OCI-M2 (cell line): Measurements from ENCODE around the gene SND1.
A peak's percentile ranks its signal among the peaks of the same experiment; 100 is the strongest.

ENCODE experiments used
- DNase-seq: peaks from one replicate; lab custom pipeline; 2025; ENCODE audit not compliant: unreplicated experiment; lab: John Stamatoyannopoulos, UW

Gene SND1

DNA sequence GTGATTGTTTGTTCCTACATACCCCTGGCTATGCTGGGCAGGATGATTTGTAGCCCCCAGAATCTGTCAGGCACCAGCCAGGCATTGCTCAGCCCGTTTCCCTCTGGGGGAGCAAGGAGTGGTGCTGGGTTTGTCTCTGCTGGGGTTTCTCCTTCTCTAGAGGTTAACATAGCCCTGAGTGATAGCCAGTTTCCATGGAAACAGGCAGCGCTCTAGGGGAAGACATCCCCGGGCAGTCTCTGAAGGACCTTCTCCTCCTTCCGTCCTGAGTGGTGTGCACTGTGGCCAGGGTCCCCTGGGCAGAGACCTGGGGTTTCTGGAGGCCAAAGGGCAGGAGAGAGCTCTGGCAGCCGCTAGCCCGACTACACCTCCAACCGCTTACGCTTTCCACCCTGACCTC lies 429.8 kb downstream of the SND1 start:
- no peak for DNase-seq

DNA sequence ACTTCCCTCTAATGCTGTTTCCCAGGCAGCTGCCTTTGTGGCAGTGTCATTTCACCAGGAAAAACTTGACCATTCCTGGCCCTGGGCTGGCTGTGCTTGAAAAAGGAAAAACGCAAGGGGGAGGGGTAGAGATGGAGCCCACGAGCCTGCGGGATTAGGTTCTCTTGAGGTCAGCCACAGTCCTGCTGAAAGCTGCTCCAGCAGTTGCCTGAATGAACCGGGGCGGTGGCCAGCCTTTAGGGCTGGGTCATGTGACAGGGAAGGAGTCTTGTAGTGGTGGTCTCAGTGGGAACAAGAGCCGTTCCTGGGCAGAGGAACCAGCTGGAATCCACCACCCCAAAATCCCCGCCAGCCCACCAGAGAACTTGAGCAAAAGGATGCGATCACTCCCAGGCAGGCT lies 430.4 kb downstream of the SND1 start:
- DNase-seq, result no peak

DNA sequence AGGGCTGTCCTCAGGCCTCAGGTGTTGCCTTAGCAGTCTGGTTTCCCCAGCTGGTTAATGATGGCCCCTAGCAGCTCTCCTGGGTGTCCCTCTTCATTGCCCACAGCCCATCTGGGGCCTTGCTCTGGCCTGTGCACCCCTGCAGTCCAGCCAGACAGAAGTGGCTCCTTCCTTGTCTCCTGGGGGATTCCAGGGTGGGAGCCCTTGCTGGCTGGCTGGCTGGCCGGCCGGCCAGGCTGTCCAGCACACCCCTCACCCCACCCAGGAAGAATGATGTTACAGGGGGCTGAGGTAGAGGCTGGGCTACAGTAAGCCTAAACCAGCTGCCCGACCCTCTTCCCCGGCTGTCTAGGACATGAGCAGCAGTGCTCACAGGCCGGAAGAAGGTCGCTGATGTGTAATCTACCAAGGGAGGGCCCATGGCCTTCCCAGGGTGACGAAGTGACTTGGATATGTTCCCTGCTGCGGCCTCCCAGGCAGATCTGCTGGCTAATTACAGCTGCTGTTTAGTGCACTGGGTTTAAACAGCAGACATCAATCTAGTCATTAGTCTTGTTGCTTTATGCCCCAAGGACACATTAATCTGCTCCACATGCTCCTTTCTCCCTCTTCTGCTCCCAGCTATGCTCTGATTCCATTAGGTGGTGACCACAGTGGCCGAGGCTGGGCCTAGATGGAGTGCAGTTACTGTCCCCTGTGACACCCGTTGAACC lies 433.1 kb downstream of the SND1 start:
- no peak for DNase-seq

DNA sequence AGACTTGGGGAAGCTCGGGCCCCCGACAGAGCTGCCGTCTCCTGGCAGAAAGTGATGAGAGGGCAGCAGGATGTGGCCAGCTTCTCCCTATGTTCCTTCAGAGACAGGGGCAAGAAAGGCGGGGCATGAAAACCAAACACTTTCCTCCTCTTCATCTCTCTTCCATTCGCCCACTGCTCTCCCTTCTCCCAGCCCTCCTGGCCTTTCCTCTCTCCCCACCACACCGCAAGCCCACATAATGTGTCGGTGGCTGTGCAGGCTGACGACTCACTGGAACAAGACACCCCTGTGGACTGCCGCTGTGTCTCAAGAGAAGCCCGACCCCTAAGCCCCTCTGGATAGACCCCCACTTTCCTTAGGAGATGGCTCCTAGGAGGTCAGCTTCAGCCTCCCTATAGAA lies 438.5 kb downstream of the SND1 start:
- no peak for DNase-seq

DNA sequence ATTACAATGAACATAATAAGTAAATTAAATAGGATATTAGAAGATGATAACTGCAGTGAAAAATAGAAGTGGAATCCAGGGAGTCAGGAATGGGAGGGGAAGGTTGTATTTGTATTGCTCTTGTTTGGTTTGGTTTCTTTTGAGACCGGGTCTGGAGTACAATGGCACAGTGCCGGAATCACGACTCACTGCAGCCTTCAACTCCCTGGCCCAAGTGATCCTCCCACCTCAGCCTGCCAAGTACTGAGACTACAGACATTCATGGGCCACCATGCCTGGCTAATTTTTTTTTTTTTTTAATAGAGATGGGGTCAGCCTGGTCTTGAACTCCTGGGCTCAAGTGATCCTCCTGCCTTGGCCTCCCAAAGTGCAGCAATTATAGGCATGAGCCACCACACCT lies 439.1 kb downstream of the SND1 start:
- DNase-seq, result no peak

DNA sequence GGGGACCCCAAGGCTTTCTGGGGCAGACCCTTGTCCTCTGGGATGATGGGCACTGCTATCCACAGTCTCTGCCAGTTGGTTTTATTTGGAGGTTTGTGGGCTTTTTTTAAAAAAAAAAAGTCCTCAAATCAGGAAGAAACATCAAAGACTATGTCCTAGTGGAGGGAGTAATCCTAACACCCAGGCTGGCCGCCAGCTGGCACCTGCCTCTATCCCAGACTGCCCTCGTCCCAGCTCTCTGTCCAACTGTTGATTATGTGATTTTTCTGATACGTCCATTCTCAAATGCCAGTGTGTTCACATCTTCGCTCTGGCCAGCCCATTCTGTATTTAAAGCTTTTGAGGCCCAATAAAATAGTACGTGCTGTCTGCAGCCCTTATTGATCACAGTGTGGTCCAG lies 440.2 kb downstream of the SND1 start:
- no peak for DNase-seq

DNA sequence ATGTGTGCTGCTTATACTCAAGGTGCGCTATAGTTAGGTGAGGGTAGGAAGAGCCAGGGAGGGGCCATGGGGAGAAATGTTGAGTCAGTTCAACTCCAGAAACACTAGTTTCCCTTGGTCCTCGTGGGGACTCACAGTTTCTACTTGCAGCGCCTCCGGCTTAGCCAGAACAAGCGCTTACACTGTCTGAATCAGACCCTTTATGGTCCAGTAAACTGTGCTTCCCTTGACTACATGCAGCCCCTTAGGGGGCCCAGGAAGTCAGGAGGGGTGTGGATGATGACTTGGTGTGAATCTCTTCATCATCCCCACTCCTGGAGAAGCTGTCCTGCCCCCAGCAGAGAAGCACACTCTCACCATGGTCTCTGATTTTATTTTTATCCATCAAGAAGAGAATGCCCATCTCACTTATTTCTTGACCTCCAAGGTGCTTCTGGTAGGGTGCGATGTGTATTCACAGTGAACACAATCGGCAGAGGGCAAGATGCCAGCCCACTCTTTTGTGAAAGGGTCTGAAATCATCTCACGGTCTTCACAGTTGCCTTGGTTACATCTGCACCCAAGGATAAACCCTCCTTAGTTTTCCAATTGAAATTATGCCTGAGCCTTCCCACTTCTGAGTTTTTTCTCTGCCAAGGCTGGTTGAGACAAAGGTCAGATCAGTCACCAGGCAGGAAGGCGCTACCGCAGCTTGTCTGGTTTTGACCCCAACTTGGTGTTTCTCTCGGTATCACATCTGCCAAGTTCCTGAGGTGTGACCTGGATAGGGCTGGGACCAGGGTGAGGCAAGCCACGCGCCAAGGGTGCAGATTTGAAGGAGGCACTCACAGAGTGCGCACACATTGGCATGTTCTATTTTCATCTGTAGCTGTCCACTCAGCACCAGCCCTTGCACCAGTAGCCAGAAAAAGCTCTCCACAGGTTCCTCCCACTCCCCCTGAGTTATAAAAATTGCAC lies 441.9 kb downstream of the SND1 start:
- DNase-seq, result no peak

DNA sequence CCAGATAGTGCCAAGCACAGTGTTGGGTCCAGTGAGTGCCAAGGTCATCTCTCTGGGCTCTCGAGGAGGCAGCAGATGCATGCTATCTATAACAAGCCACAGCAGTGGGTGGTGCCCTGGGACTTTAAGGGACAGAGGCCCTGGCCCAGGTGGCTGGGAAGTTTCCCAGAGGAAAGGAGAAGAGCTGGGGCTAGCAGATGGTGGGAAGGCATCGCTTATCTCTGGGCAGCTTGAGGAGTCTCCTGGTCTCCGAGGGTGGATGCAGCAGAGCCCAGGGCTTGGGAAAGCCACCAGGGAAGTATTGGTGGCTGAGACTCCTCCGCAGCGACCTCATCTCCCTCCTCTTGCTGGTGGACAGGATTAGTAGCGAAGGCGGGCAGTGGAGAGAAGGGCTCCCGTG lies 442.7 kb downstream of the SND1 start:
- no peak for DNase-seq

DNA sequence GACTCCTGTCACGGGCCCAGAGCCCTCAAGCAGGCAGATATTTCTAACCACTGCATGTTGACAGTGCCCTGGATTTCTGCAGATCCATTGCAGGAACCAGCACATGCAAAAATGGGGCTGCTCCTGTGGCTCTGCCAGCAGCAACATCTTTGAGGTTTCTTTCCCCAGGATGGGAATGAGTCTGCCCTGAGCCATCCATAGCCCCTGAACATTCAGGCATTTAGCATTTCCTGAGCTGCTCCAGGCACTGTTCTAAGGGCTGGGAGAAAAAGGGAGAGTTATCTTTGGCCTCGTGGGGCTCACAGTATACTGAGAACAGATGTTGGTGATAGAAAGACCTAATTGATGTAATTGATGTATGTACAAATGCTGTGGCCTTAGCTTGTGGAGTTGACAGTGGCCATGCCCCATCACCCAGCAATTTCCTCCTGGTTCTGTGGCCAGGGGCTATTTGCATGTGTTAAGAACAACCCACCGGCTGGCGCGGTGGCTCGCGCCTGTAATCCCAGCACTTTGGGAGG lies 445.3 kb downstream of the SND1 start:
- DNase-seq, result no peak

DNA sequence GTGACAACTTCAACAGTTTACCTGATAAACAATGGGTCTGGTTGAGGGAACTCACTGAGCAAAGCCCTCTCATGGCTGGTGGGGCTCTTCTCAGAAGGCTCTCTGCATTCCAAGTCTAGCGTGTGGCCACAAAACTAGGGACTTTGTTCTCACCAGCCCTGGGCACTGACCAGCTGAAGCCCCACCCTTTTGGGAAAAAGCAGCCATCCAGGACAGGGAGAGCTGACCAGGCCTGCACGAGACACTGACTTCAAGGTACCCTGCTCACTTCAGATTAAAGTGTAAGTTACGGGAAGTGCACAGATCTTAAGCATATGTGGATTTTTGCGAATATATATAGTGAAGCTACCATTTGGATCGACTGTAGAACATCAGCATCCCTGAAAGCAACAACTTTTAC lies 446.6 kb downstream of the SND1 start:
- no peak for DNase-seq

DNA sequence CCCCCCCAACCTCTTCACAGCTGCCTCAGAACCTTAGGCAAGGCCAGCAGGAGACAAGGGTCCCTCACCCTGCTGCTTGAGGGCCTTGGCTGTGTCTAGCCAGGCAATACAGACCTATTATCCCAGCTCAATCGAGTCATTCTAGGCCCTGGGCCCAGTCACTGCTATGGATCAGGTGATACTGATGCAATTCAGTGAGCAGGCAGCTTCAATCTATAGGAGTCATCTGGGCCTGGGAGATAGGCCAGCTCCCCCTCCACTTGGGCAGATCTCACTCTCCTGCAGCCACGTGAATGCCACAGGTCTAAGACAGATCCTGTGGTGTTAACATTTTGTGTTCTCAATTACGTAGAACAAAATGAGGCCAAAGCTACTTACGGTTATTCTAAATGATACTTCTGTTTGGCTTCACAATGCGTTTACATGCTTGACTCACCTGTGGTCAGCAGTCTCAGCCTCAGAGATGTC lies 447.2 kb downstream of the SND1 start:
- no peak for DNase-seq

DNA sequence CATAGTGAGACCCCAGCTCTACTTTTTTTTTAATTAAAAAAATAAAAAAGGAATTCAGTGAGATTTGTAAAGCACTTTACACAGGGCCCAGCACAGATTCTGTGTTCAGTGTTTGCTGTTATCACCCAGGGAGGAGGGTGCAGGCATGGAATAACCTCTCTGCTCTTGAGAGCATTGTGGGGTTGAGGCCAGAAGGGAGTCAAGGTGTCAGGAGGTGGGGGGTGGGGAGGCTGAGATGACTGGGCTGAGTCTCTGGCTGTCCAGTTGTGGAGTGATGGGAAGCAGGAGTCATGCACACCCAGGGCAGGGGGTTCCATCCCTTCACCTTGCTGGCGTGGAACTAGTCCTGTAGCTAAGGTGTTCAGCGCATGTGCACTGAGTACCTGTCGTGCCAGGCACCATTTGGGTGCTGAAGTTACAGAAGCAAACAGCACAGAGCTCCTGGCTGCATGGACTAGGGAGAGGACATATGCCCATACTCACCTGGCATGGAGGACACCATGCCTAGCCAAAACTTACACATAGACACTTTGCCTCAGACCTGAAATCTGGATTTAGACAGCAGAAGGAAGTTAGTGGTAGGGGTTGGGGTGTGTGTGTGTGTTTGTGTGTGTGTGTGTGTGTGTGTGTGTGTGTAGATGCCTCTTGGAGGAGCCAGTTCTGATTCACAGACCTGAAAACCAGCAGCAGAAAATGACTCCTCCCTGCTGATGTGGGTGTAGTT lies 448.4 kb downstream of the SND1 start:
- DNase-seq, result no peak

DNA sequence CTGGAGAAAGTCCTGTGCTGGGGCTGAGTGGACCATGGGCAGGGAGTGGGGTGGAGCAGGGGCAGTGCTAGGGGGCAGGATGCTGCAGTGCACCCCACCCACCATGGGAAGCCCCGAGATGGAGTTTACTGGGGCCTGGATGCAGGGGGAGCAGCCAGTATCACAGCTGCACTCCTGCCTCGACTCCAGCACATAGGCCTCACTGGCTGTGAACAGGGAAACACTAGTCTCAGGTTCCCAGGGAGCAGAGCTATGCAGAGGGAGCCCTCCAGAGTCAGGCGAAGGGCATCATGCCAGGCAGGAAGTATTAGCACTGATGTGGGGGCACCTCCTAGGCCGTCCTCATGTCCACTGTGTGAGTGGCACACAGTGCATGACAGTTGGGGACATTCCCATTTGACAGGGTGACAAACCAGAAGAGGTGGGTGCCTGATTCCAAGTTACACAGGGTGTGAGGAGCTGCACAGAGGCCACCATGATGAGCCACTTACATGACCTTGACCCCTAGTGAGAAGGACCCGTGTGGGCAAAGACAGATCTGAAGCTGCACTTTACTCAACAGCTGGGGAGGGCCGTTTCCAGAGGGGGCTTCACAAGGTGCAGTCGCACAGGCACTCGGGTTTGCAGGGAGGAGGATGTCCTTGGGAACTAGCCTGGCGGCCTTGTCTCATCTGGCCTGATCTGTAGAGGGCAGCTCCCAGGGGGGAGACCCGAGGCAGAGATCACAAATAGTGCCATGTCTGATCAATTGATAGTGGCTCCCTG lies 449.1 kb downstream of the SND1 start:
- DNase-seq, result no peak

DNA sequence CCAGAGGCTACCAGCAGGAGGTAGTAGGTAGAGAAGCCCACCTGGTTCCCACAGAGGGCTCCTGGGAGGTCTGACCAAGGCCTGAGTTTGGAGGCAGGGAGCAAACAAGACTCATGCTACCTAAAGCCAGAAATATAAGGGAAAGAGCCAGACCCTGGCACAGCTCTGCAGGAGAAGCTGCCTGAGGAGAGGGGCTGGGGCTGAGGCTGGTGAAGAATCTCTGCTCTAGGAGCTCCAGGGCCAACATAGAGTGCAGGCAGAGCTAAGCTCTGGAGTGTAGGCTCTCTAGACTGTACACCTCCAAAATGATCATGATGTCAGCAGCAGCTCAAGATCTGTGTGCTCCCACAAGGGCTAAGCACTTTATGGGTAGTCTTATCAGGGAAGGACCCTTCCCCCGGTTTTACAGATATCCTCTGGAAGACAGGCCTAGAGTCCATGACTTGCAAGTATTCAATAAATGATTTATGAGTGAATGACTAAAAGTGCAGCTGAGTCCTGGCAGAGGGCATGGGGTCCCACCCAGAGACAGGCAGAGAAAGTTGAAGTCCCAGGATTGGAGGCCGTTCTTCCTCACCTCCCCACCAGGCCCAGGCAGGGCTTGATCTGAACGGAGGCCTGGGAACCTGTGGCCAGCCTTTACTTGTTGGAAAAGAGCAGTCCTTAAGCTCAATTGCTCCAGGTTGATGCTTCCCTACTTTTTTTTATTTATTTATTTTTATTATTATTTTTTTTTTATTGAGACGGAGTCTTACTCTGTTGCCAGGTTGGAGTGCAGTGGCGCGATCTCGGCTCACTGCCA lies 450.7 kb downstream of the SND1 start:
- peak; percentile 43 for DNase-seq

DNA sequence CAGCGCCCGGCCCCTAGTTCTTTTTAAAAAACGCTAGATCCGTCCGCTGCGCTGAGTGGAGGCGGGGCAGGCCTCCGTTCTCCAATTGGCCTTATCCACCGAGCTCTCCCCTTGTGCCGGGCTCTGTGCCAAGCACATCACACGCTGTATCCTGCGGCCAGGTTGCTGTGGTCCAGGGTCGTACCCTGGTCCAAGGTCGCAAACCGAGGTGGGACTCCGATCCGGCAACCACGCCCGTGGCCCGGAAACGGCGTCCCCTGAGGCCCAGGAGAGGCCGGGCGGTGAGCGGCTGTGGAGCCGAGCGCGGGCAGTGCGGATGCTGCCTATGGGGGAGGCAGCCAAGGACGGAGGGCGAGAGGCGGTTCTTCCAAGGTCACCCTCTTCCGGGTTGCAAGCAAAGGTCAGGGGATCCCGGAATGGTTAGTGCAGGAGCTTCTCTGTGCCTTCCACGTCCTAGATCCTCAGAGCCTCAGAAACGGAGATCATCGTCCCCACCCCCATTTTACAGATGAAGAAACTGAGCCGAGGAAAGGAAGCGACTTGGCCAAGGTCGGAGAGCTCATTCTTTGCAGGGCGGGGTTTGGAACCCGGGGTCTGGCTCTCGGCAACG lies 451.6 kb downstream of the SND1 start:
- DNase-seq, result no peak

DNA sequence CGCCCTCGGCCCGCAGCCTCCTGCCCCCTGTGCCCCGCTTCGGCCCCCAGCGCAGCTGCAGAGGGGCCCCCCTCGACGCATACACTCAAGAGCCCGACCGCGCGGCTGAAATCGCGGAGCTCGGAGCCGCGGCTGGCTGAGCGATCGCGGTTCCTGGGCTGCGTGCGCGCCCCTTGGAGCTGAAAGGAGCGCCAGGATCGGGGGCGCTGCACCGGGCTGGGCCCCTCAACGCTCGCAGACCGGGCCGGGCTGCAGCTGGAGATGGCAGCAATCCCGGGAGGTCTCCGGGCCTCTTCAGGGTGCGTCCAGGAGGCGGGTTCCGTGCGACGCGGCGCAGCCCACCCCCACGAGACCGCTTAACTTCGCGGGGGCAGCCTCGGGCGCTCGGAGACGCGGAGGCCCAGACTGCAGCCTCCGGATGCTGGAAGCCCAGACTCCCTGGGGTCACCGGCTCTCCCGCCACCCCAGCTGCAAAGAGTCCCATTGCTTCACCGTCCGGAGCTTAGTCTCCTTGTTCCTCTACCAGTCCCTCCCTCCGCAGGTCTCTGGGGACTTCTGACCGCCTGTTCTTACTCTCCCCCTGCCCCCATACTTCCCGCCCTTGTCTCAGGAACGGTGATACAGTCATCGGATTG lies 452.2 kb downstream of the SND1 start:
- no peak for DNase-seq

DNA sequence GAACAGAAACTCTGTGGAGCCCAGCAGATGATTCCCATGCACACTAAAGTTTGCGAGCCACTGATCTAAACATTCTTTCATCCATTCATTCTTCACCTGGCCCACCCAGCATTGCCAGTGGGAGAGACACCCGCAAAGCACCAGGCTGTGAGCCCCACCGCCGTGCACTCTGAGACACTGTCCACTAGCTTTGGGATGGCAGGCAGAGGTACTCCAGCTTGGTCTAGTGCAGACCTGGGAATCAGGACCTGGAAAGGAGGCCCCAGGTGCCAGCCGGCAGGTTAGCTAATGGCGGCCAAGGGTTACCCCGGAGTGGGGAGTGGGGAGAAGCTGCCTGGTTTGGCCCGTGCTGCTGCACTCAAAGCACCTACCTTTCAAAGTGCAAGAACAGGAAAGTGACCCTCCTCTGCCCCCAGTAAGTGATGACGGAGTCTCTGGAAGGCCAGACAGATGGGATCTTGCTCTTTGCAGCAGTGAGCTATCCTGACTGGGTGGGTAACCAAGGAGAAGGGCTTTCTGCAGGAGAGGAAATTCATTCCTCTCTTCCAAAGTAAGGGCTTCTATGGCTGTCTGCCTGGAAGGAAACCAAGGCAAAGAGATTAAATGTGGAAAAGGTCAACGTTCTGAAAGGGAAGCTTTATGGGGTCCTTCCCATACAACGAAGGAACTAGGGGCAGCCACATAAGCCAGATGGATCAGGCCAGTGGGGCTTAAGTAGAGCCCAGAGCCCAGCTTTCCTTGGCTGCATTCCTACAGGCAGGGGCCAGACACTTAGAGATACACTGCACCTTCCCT lies 453.4 kb downstream of the SND1 start:
- no peak for DNase-seq

DNA sequence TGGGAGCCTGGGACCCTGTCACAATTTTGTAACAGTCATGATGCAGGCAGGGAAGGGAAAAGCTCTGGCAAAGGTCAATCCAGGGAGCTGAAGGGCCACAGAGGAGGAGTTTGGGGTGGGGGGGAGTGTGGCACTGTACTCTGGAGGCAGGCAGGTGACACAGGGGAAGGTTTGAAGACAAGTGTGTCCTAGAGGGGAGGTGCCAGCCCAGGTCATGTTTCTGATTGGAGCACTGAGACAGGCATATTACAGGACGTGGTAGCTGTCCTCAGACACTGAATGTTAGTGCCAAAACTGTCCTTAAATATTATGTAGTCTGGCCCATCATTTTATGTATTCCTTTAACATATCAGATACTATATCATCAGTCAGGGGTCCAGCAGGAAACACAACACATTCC lies 454.8 kb downstream of the SND1 start:
- DNase-seq, result no peak
